GM12878 (cell line): ENCODE results near the gene ILKAP.

ENCODE experiments used
- CTCF ChIP-seq, 3 experiments: IDR thresholded peaks in 2 of 3; conservative IDR thresholded peaks in 1 of 3; 2 replicates each; pipeline ENCODE4 v1.5.1; 2011; ENCODE audit warnings: low read depth in 3 of 3, low read length in 3 of 3, mild to moderate bottlenecking in 3 of 3, control low read depth in 2 of 3, moderate library complexity in 2 of 3, inconsistent platforms in 1 of 3, mixed read lengths in 1 of 3; ENCODE audit not compliant: control insufficient read depth in 2 of 3, insufficient read depth in 1 of 3; ENCODE audit errors: extremely low read depth in 1 of 3
- JUND ChIP-seq: IDR thresholded peaks from 2 replicates; pipeline ENCODE4 v1.6.1; 2012; ENCODE audit warnings: low read depth, mild to moderate bottlenecking, low read length, improper control_type of control experiment, moderate library complexity
- NKRF ChIP-seq: fragments of 450-650 bp; conservative IDR thresholded peaks from 2 replicates; pipeline ENCODE4 v1.6.1; 2017; ENCODE audit warnings: mild to moderate bottlenecking, moderate library complexity
- POLR2A ChIP-seq: IDR thresholded peaks from 2 replicates; pipeline ENCODE4 v1.6.1; 2011; ENCODE audit warnings: low read depth, mild to moderate bottlenecking, low read length
- SIN3A ChIP-seq: IDR thresholded peaks from 2 replicates; pipeline ENCODE4 v1.6.1; 2012; ENCODE audit warnings: low read depth, low read length, improper control_type of control experiment

GRCh38 chr2:238228700-238229099, 25.2 kb upstream of the ILKAP start:
- TF ChIP-seq JUND, result no peak
- TF ChIP-seq NKRF, result no peak
- TF ChIP-seq POLR2A, result no peak
- no peak for TF ChIP-seq SIN3A
- no peak for TF ChIP-seq CTCF (IDR thresholded peaks at IDR 0.05 in 2 of 3, conservative IDR thresholded peaks at IDR 0.05 in 1 of 3; ENCODE audit: control insufficient read depth in 2 of 3, extremely low read depth in 1 of 3, insufficient read depth in 1 of 3, low read depth in 3 of 3, low read length in 3 of 3)
